Measurements from ENCODE around the gene SHBG. TPM values are rescaled to one million over a fixed set of nuclear protein-coding genes. Genes with fewer than 3 reads are reported as not detected.

SHBG gene
- total and polyA plus RNA-seq, 4 donors, result 0.16 to 0.63 (median 0.42) TPM

DNA sequence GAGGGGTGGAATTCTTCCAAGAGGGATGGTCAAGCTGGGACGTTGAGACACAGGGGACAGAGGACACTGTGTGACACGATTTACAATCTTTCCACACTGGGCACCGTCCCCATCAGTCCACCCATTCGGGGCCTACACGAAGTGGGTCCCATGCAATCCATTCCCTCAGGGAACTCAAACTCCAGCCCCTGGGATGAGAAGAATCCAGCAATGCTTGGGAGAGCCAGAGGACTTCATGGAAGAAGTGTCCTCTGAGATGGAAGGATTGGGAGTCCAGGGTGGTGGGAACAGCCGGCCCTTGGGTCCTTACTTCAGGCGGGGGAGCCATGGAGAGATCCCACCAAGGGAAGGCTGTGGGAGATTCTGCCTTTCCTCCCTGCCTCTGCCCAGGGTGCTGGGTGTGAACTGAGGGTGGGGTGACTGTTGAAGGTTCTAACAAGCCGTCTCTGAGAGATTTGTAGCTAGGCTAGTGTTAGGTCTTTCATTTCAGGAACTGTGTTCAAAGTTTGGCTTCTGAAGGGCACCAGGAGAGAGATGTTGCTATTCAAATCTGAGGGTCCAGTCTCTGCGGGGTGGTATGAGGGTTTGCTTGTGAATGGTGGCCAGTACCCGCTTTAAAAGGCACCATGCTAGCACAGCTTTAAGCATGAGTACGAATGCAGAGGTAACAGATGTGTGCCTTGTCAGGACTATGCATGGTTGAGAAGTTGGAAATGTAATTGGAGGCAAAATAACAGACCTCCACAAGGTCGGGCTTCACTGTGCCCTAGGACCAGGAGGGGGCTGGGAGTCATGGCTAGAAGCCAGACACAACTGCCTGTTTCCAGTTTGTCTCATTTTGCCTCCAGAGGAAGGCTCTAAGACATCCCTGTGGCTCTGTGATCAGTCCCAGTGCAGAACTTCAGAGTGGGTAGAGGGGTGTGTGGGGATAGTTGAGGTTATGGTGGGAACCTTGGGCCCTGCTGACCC, 22.7 kb downstream of the SHBG start:
- peaks cover 0 to 11% (median 0%) of the 10 kb centered on the region in 3 donors for H3K27me3 ChIP-seq (ENCODE audit: control insufficient read depth in 3 of 3, insufficient read depth in 3 of 3, low read length in 2 of 3)

DNA sequence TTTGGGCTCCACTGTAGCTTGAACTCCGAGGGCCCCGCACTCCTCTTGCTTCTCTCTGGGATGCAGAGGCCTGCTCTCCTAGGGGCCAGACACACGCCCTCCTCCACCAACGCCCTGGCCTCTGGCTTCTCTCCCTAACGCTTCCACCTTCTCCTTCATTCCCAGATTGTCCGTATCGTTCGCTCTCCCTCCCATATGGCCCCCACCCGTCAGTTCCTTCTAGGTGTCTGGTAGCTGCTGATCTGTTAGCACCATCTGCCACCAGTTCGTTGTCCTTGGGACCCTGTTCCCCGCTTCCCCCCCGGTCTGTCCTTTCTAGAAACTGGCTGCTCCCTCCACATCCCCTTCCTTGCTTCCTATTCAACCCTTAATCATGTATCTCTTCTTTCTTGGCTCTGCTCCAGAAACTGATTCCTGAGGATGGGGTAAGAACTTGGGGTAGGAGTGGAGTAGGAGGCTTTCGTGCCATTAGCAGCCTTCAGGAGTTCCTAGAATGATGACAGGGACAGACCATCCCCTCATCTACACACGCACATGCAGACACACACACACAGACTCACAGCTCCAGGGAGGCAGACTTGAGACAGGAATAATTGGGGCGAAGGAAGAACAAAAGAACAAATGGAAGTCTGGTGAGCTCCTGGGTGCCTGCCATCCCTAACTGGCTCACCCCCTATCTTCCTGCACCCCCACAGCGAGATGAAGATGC, 25.1 kb downstream of the SHBG start:
- DNase-seq, result peak in 2 of 3 donors; percentile 66 to 69
- WGBS, 2 donors, result 82 to 88% methylated on average over 16 of the region's 16 CpGs
- Histone ChIP-seq H3K9ac (ENCODE audit: insufficient read depth in 1 of 2, low read length in 2 of 2) (no peak overlapping the region), H3K27ac (ENCODE audit: low read depth in 1 of 2, low read length in 1 of 2) (no peak overlapping the region), H3K4me1 (ENCODE audit: control insufficient read depth in 5 of 5, insufficient read depth in 5 of 5, low read length in 5 of 5) (peaks cover 0 to 48% (median 7%) of the 10 kb centered on the region in 5 donors), H3K36me3 (ENCODE audit: control insufficient read depth in 4 of 4, insufficient read depth in 4 of 4, low read length in 4 of 4) (peaks cover 0 to 12% (median 1%) of the 10 kb centered on the region in 4 donors), H3K27me3 (ENCODE audit: control insufficient read depth in 3 of 3, insufficient read depth in 3 of 3, low read length in 2 of 3) (peaks cover 0 to 9% (median 0%) of the 10 kb centered on the region in 3 donors), H3K4me3 (no peak overlapping the region), H3K9me3 (ENCODE audit: control insufficient read depth in 4 of 4, insufficient read depth in 3 of 4, low read length in 3 of 4) (no peaks in the 10 kb centered on the region)
- ATAC-seq (ENCODE audit: insufficient read depth, low FRiP score), result no peak
- TF ChIP-seq, protein P1, sequence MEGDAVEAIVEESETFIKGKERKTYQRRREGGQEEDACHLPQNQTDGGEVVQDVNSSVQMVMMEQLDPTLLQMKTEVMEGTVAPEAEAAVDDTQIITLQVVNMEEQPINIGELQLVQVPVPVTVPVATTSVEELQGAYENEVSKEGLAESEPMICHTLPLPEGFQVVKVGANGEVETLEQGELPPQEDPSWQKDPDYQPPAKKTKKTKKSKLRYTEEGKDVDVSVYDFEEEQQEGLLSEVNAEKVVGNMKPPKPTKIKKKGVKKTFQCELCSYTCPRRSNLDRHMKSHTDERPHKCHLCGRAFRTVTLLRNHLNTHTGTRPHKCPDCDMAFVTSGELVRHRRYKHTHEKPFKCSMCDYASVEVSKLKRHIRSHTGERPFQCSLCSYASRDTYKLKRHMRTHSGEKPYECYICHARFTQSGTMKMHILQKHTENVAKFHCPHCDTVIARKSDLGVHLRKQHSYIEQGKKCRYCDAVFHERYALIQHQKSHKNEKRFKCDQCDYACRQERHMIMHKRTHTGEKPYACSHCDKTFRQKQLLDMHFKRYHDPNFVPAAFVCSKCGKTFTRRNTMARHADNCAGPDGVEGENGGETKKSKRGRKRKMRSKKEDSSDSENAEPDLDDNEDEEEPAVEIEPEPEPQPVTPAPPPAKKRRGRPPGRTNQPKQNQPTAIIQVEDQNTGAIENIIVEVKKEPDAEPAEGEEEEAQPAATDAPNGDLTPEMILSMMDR (IDR thresholded peaks at IDR 0.05; ENCODE audit: control extremely low read depth, extremely low read depth), result no peak

More for the DNA sequence above, 22.7 kb downstream of the SHBG start:
- ATAC-seq (ENCODE audit: insufficient read depth, low FRiP score) (no peak), DNase-seq (peak in 2 of 3 donors; percentile 46 to 73)
- Histone ChIP-seq H3K9me3 (ENCODE audit: control insufficient read depth in 4 of 4, insufficient read depth in 3 of 4, low read length in 3 of 4) (no peaks in the 10 kb centered on the region), H3K36me3 (ENCODE audit: control insufficient read depth in 4 of 4, insufficient read depth in 4 of 4, low read length in 4 of 4) (peaks cover 0 to 12% (median 1%) of the 10 kb centered on the region in 4 donors), H3K27ac (ENCODE audit: low read depth in 1 of 2, low read length in 1 of 2) (no peak overlapping the region), H3K4me1 (ENCODE audit: control insufficient read depth in 5 of 5, insufficient read depth in 5 of 5, low read length in 5 of 5) (peaks cover 0 to 46% (median 7%) of the 10 kb centered on the region in 5 donors), H3K9ac (ENCODE audit: insufficient read depth in 1 of 2, low read length in 2 of 2) (peak overlapping the region in 1 of 2 donors; percentile 54), H3K4me3 (no peak overlapping the region)
- 70 to 76% methylated on average over 12 of the region's 12 CpGs for WGBS, 2 donors
- TF ChIP-seq, protein P1 (IDR thresholded peaks at IDR 0.05; ENCODE audit: control extremely low read depth, extremely low read depth), result no peak

DNA sequence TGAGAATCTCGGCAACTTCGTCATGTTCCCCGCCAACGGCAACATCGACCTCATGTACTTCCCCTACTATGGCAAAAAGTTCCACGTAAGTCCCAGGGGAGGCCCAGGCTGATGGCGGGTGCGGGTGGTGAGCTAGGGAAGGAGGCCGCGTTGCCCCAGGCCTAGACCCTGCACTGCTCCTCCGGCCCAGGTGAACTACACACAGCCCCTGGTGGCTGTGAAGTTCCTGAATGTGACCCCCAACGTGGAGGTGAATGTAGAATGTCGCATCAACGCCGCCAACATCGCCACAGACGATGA, 25.6 kb downstream of the SHBG start:
- H3K36me3 ChIP-seq (ENCODE audit: control insufficient read depth in 4 of 4, insufficient read depth in 4 of 4, low read length in 4 of 4), result peaks cover 0 to 12% (median 1%) of the 10 kb centered on the region in 4 donors
- peaks cover 0 to 8% (median 0%) of the 10 kb centered on the region in 3 donors for H3K27me3 ChIP-seq (ENCODE audit: control insufficient read depth in 3 of 3, insufficient read depth in 3 of 3, low read length in 2 of 3)
- H3K9me3 ChIP-seq (ENCODE audit: control insufficient read depth in 4 of 4, insufficient read depth in 3 of 4, low read length in 3 of 4), result no peaks in the 10 kb centered on the region
- no peak for ATAC-seq (ENCODE audit: insufficient read depth, low FRiP score)
- peaks cover 0 to 43% (median 7%) of the 10 kb centered on the region in 5 donors for H3K4me1 ChIP-seq (ENCODE audit: control insufficient read depth in 5 of 5, insufficient read depth in 5 of 5, low read length in 5 of 5)
- no peak overlapping the region for H3K27ac ChIP-seq (ENCODE audit: low read depth in 1 of 2, low read length in 1 of 2)
- no peak overlapping the region for H3K4me3 ChIP-seq
- DNase-seq, result no peak
- WGBS, 2 donors, result 89 to 93% methylated on average over 17 of the region's 17 CpGs
- TF ChIP-seq, protein P1 (IDR thresholded peaks at IDR 0.05; ENCODE audit: control extremely low read depth, extremely low read depth), result no peak
- no peak overlapping the region for H3K9ac ChIP-seq (ENCODE audit: insufficient read depth in 1 of 2, low read length in 2 of 2)

Measured in lung (tissue), 12 donors.